ENCODE results near the gene PINK1.
"Not testable (repeated sequence)": the region's sequence is repeated elsewhere in the genome, so short reads cannot be mapped to it uniquely, and the experiment has no call there.

The PINK1 gene

GRCh38 chr1:20633190-20634064 lies at the start of gene PINK1:
PINK1 (plus strand) TSS chr1:20633458; CDS start chr1:20633549, 91 bp downstream.
- no peak for FAIRE-seq

GRCh38 chr1:20584890-20585289 lies 48.4 kb upstream of the PINK1 start:
- FAIRE-seq: no peak

GRCh38 chr1:20586953-20587660 lies 46.2 kb upstream of the PINK1 start:
- FAIRE-seq: no peak

- FAIRE-seq: no peak
Measured at GRCh38 chr1:20587661-20588053, 45.6 kb upstream of the PINK1 start.

GRCh38 chr1:20588634-20589225 lies 44.5 kb upstream of the PINK1 start, which contains the start of gene CDA:
CDA (plus strand) TSS chr1:20589097; CDS start chr1:20589130, 33 bp downstream.
- FAIRE-seq: no peak

GRCh38 chr1:20589331-20590278 lies 43.7 kb upstream of the PINK1 start:
- no peak for FAIRE-seq

- no peak for FAIRE-seq
Measured at GRCh38 chr1:20590306-20590777, 42.9 kb upstream of the PINK1 start.

GRCh38 chr1:20593756-20594155 lies 39.5 kb upstream of the PINK1 start:
- FAIRE-seq: no peak

- FAIRE-seq: no peak
Measured at GRCh38 chr1:20594746-20595145, 38.5 kb upstream of the PINK1 start.

GRCh38 chr1:20596106-20596505 lies 37.2 kb upstream of the PINK1 start:
- no peak for FAIRE-seq

- no peak for FAIRE-seq
Measured at GRCh38 chr1:20597650-20598049, 35.6 kb upstream of the PINK1 start.

GRCh38 chr1:20600156-20600555 lies 33.1 kb upstream of the PINK1 start:
- no peak for FAIRE-seq

- FAIRE-seq: no peak
Measured at GRCh38 chr1:20601129-20601825, 32.0 kb upstream of the PINK1 start.

GRCh38 chr1:20602851-20603450 lies 30.3 kb upstream of the PINK1 start:
- no peak for FAIRE-seq

GRCh38 chr1:20603504-20604464 lies 29.5 kb upstream of the PINK1 start:
- no peak for FAIRE-seq

GRCh38 chr1:20604678-20605077 lies 28.6 kb upstream of the PINK1 start:
- FAIRE-seq: no peak

GRCh38 chr1:20606801-20607570 lies 26.3 kb upstream of the PINK1 start:
- not testable (repeated sequence) for FAIRE-seq

- no peak for FAIRE-seq
Measured at GRCh38 chr1:20609541-20609940, 23.7 kb upstream of the PINK1 start.

GRCh38 chr1:20610970-20611369 lies 22.3 kb upstream of the PINK1 start:
- no peak for FAIRE-seq

All from G401.6 (cell line).